K562 (cell line): ENCODE measurements around the gene FDX2. TPM values are rescaled to one million over a fixed set of nuclear protein-coding genes. Genes with fewer than 3 reads are reported as not detected.

Experiments used
- FOXJ3 ChIP-seq: sonication (generic); formaldehyde crosslinking; IDR thresholded peaks from 2 replicates; pipeline ENCODE4 v1.4.0; 2020; ENCODE audit warnings: mild to moderate bottlenecking, missing genetic modification reagents
- ILK ChIP-seq: fragments of 450-650 bp; IDR thresholded peaks from 2 replicates; pipeline ENCODE4 v1.6.1; 2016; ENCODE audit warnings: missing genetic modification characterization, low read depth, mild to moderate bottlenecking, missing compliant biosample characterization, moderate library complexity, borderline replicate concordance
- NR1H2 ChIP-seq: sonication (generic); formaldehyde crosslinking; IDR thresholded peaks from 2 replicates; pipeline ENCODE4 v1.4.0; 2020; ENCODE audit warnings: mild to moderate bottlenecking, missing genetic modification reagents
- USF1 ChIP-seq: sonication (generic); formaldehyde crosslinking; IDR thresholded peaks from 2 replicates; pipeline ENCODE4 v1.9.0; 2022; ENCODE audit warnings: mild to moderate bottlenecking, missing genetic modification reagents
- ZNF311 ChIP-seq: fragments of 250-450 bp; sonication (Bioruptor Pico); IDR thresholded peaks from 2 replicates; pipeline ENCODE4 v1.4.0; 2020; ENCODE audit warnings: mild to moderate bottlenecking, moderate library complexity
- ZNF507 ChIP-seq: conservative IDR thresholded peaks from 2 replicates; pipeline ENCODE4 v1.6.1; 2017; ENCODE audit warnings: missing genetic modification characterization, missing compliant biosample characterization
- polyA plus RNA-seq, 8 experiments: library from polyadenylated mRNA; depleted of rRNA in 4 of 8; stranded (reverse) in 5 of 8; unstranded in 3 of 8; fragments of >200 nt; fragmentation: Nextera tagmentation in 2 of 8; fragmentation: Illumina TruSeq in 1 of 8; extraction: Ambion mirVana in 2 of 8; extraction: Trizol in 1 of 8; gene quantifications; 2 replicates each; pipeline versions ENCODE4 v1.2.1 to v1.2.3, GENCODE V29; 2011 to 2014; ENCODE audit warnings: inconsistent platforms in 1 of 8, missing spikeins in 1 of 8
- total RNA-seq, 7 experiments: library from RNA; depleted of rRNA in 6 of 7; stranded (reverse); fragments of >200 nt in 6 of 7; fragmentation: Illumina TruSeq in 2 of 7; extraction: Trizol in 2 of 7; gene quantifications; 2 replicates each; pipeline versions ENCODE4 v1.2.1 to v1.2.3, GENCODE V29; 2011 to 2021; ENCODE audit warnings: low replicate concordance in 1 of 7
- TF ChIP-seq, protein P1 (sequence below): fragments of 200-800 bp; sonication (Bioruptor generic); IDR thresholded peaks from 2 replicates; pipeline ENCODE4 v1.6.1; 2016; ENCODE audit warnings: missing genetic modification characterization, missing compliant biosample characterization

The FDX2 gene
- total and polyA plus RNA-seq, 9 of the 15 experiments (the other 6 are each of a cell fraction or from before 2014, with no cell fraction given), result 2.5 to 49.8 (median 29.7) TPM

DNA sequence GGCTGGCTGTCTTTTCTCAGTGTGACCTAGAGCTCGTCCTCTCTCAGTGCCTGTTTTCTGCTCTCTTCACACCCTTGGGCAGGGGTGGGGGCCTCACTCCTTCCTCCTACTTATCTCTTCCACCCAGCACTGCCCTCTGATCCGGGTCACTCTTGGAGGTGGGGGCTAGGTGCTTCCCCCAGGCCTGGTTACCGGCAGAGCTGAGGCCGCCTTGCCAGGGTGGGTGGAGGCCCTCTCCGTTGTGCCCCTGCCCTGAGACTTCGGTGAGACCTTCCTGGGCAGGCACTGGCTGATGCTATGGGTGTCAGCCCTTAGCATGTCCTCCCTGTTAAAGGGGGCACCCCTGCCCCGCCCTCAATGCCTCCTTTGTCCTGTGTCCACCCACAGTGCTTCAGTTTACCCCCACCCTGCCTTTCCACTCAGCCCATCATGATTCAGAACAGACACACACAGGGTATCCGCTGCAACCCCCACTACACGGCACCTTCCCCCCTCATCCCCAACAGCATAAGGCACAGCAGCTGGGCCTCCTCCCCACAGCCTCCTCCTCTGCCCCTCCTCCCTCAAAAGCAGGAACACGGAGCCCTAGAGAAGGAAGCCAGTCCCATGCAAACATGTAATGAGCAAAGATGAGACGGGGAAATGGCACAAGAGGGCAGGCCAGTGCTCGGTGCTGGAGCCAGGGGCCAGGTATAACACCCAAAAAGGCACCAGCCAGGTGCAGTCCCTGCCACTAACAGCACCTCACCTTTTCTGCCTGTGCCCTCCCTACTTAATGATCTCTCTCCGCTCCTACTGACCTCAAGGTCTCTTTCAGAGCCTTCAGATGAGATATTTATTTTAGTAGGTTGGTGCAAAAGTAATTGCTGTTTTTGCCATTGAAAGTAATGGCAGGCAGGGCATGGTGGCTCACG is 16.0 kb downstream of the FDX2 start (continued):
- TF ChIP-seq, protein P1, sequence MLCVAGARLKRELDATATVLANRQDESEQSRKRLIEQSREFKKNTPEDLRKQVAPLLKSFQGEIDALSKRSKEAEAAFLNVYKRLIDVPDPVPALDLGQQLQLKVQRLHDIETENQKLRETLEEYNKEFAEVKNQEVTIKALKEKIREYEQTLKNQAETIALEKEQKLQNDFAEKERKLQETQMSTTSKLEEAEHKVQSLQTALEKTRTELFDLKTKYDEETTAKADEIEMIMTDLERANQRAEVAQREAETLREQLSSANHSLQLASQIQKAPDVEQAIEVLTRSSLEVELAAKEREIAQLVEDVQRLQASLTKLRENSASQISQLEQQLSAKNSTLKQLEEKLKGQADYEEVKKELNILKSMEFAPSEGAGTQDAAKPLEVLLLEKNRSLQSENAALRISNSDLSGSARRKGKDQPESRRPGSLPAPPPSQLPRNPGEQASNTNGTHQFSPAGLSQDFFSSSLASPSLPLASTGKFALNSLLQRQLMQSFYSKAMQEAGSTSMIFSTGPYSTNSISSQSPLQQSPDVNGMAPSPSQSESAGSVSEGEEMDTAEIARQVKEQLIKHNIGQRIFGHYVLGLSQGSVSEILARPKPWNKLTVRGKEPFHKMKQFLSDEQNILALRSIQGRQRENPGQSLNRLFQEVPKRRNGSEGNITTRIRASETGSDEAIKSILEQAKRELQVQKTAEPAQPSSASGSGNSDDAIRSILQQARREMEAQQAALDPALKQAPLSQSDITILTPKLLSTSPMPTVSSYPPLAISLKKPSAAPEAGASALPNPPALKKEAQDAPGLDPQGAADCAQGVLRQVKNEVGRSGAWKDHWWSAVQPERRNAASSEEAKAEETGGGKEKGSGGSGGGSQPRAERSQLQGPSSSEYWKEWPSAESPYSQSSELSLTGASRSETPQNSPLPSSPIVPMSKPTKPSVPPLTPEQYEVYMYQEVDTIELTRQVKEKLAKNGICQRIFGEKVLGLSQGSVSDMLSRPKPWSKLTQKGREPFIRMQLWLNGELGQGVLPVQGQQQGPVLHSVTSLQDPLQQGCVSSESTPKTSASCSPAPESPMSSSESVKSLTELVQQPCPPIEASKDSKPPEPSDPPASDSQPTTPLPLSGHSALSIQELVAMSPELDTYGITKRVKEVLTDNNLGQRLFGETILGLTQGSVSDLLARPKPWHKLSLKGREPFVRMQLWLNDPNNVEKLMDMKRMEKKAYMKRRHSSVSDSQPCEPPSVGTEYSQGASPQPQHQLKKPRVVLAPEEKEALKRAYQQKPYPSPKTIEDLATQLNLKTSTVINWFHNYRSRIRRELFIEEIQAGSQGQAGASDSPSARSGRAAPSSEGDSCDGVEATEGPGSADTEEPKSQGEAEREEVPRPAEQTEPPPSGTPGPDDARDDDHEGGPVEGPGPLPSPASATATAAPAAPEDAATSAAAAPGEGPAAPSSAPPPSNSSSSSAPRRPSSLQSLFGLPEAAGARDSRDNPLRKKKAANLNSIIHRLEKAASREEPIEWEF (CRISPR knock-in tag), result no peak
- TF ChIP-seq ILK (tag), result no peak
- TF ChIP-seq USF1, result 0 out of 2 replicates have a peak, but pooled peaks have one; percentile 7
- no peak for TF ChIP-seq NR1H2
- TF ChIP-seq ZNF507 (tag), result no peak
- no peak for TF ChIP-seq ZNF311 (CRISPR knock-in tag)
- no peak for TF ChIP-seq FOXJ3 (CRISPR knock-in tag)
